HFFc6 (cell line): ENCODE measurements around the gene YWHAE. TPM values are rescaled to one million over a fixed set of nuclear protein-coding genes. Genes with fewer than 3 reads are reported as not detected.
"Not testable (repeated sequence)": the region's sequence is repeated elsewhere in the genome, so short reads cannot be mapped to it uniquely, and the experiment has no call there.

Source experiments
- DNase-seq: peaks from one replicate; pipeline ENCODE4 v3.0.0-alpha.2; 2018
- H3K27ac Mint-ChIP-seq: 2 replicates; pipeline ENCODE4 v1.8.0; 2020; ENCODE audit warnings: mild to moderate bottlenecking, mixed read lengths
- H3K27me3 Mint-ChIP-seq: 2 replicates; pipeline ENCODE4 v1.8.0; 2021; ENCODE audit warnings: mild to moderate bottlenecking, moderate library complexity, mixed read lengths; ENCODE audit not compliant: insufficient read depth
- H3K36me3 Mint-ChIP-seq: 2 replicates; pipeline ENCODE4 v1.8.0; 2021; ENCODE audit warnings: low read depth, mixed read lengths
- H3K4me1 Mint-ChIP-seq: 2 replicates; pipeline ENCODE4 v1.8.0; 2020; ENCODE audit warnings: low read depth, mixed read lengths
- H3K4me3 Mint-ChIP-seq: 2 replicates; pipeline ENCODE4 v1.8.0; 2020; ENCODE audit warnings: mild to moderate bottlenecking, moderate library complexity, mixed read lengths
- H3K9me3 Mint-ChIP-seq: 2 replicates; pipeline ENCODE4 v1.8.0; 2020; ENCODE audit warnings: mild to moderate bottlenecking, mixed read lengths
- total RNA-seq, 6 experiments: library from RNA; stranded (reverse); fragmentation: NEBNext Ultra II Directional; extraction: Animal tissue kit (Norgen Biotek cat#: 25700); gene quantifications; 2 replicates in 1 of 6; 3 replicates in 5 of 6; pipeline ENCODE4 v1.2.3, GENCODE V29; 2021
- TF ChIP-seq, protein P1 (sequence below): fragments of 200-600 bp; sonication (generic); IDR thresholded peaks from 2 replicates; pipeline ENCODE4 v1.5.0; 2021; ENCODE audit warnings: antibody characterized with exemption, mild to moderate bottlenecking

Gene YWHAE
- total RNA-seq, 6 experiments from 2014 or later: 713 to 967 (median 844) TPM

DNA sequence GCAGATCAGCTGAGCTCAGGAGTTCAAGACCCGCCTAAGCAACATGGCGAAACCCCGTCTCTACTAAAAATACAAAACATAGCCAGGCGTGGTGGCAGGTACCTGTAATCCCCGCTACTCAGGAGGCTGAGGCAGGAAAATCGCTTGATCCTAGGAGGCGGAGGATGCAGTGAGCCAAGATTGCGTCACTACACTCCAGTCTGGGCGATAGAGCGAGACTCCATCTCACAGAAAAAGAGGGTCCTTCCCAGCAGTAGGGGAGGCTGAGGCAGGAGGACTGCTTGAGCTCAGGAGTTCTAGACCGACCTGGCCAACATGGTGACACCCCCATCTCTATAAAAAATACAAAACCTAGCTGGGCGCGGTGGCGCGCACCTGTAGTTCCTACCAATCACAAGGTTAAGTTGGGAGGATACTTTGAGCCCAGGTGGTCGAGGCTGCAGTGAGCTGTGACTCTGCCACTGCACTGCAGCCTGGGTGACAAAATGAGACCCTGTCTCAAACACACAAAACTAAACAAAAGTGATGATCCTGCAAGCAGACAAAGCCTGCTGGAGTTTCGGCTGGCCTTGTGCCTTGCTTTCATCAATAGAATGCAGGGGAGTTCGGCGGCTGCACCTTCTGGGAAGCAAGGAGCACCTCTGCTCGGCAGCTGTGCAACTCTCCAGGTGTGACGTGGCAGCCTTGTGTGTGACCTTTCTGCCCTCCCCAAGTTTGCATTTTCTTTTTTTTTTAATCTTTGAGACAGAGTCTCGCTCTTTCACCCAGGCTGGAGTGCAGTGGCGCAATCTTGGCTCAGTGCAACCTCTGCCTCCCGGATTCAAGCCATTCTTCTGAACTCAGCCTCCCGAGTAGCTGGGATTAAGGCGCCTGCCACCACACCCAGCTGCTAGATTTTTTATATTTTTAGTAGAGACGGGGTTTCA is 12.4 kb upstream of the YWHAE start:
- Mint-ChIP-seq H3K36me3 (peaks cover 8% of the 10 kb centered on the region), H3K4me1 (peaks cover 14% of the 10 kb centered on the region), H3K27ac (no peak overlapping the region), H3K4me3 (no peak overlapping the region), H3K9me3 (no peaks in the 10 kb centered on the region), H3K27me3 (peaks cover 4% of the 10 kb centered on the region)
- no peak for DNase-seq
- TF ChIP-seq, protein P1, sequence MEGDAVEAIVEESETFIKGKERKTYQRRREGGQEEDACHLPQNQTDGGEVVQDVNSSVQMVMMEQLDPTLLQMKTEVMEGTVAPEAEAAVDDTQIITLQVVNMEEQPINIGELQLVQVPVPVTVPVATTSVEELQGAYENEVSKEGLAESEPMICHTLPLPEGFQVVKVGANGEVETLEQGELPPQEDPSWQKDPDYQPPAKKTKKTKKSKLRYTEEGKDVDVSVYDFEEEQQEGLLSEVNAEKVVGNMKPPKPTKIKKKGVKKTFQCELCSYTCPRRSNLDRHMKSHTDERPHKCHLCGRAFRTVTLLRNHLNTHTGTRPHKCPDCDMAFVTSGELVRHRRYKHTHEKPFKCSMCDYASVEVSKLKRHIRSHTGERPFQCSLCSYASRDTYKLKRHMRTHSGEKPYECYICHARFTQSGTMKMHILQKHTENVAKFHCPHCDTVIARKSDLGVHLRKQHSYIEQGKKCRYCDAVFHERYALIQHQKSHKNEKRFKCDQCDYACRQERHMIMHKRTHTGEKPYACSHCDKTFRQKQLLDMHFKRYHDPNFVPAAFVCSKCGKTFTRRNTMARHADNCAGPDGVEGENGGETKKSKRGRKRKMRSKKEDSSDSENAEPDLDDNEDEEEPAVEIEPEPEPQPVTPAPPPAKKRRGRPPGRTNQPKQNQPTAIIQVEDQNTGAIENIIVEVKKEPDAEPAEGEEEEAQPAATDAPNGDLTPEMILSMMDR: no peak

DNA sequence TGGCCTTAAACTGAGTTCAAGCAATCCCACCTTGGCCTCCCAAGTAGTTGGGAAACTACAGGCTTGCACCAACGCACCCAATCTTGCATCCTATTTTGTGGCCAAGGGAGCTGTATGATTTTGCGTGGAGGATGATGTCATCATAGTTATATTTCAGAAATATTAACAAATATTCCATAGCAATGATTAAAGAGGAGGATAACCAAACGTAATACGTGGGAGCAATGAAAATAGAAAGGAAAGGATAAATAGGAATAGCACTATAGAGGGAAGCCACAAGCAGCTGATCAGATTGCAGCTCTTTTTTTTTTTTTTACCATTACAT is 2.2 kb upstream of the YWHAE start:
- peaks cover 10% of the 10 kb centered on the region for H3K4me1 Mint-ChIP-seq
- peaks cover 19% of the 10 kb centered on the region for H3K36me3 Mint-ChIP-seq
- no peak overlapping the region for H3K4me3 Mint-ChIP-seq
- TF ChIP-seq, protein P1: no peak
- no peak for DNase-seq
- H3K9me3 Mint-ChIP-seq: no peaks in the 10 kb centered on the region
- peaks cover 4% of the 10 kb centered on the region for H3K27me3 Mint-ChIP-seq
- H3K27ac Mint-ChIP-seq: no peak overlapping the region

DNA sequence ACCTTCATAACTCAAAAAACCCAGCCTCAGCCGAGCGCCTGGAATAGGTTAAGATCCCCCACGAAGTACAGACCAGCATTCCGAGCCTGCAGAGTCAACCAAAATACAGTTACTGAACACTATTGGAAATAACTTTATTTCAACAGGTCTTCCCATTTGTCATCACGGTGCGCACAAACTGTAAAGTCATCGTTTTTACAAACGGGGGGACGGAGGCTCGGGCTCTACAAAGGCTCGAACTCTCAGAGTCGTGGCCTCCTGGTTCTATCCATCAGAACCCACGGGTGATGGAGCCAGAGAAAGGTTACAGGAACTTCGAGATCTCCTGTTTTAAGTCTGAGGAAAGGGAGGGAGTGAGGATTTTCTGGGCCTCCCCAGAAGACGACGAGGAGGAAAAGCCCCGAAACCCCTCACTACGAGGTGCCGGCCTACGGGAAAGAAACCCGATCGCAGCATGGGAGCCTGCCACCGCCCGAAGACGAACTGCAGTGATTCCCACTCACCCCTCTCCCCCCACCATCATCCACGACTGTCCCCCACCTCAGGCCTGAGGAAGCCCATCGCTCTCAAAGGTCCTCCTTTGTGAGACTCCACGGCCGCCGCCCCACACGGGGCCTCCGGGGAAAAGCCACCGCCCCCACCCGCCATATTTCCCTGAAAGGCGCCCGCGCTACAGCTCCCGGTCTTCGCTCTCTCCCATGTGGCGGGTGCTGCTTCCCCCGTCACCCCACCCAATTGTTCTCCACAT is 917 bp downstream of the YWHAE start:
- DNase-seq: peak; percentile 29
- Mint-ChIP-seq H3K27me3 (peaks cover 4% of the 10 kb centered on the region), H3K27ac (peak overlapping the region; percentile 100)

DNA sequence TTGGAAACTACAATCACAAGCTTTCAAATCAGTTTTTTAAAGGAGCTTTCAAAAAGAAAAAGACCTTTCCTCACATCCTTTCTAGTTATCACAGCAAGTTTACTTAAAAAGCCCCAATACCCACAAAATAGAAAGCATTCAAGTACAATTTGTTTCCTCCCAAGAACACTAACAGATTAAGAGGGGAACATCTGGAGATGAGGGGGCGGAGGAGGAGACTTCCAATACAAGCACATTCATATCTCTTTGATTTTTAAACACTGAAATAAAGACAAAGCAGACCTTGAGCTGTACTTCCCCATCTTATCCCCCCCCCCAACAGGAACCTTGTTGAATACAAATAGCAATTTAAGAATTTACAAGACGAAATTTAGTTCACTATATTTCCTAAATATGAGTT is 2.0 kb downstream of the YWHAE start:
- H3K4me3 Mint-ChIP-seq: peak overlapping the region; percentile 100
- H3K4me1 Mint-ChIP-seq: peaks cover 41% of the 10 kb centered on the region
- no peaks in the 10 kb centered on the region for H3K9me3 Mint-ChIP-seq
- peaks cover 4% of the 10 kb centered on the region for H3K27me3 Mint-ChIP-seq
- no peak for DNase-seq
- H3K36me3 Mint-ChIP-seq: peaks cover 31% of the 10 kb centered on the region
- H3K27ac Mint-ChIP-seq: peak overlapping the region; percentile 100
- TF ChIP-seq, protein P1: no peak

More for the DNA sequence above, 917 bp downstream of the YWHAE start:
- Mint-ChIP-seq H3K9me3 (no peaks in the 10 kb centered on the region), H3K4me1 (peaks cover 33% of the 10 kb centered on the region), H3K36me3 (peaks cover 31% of the 10 kb centered on the region), H3K4me3 (peak overlapping the region; percentile 100)
- TF ChIP-seq, protein P1: no peak

DNA sequence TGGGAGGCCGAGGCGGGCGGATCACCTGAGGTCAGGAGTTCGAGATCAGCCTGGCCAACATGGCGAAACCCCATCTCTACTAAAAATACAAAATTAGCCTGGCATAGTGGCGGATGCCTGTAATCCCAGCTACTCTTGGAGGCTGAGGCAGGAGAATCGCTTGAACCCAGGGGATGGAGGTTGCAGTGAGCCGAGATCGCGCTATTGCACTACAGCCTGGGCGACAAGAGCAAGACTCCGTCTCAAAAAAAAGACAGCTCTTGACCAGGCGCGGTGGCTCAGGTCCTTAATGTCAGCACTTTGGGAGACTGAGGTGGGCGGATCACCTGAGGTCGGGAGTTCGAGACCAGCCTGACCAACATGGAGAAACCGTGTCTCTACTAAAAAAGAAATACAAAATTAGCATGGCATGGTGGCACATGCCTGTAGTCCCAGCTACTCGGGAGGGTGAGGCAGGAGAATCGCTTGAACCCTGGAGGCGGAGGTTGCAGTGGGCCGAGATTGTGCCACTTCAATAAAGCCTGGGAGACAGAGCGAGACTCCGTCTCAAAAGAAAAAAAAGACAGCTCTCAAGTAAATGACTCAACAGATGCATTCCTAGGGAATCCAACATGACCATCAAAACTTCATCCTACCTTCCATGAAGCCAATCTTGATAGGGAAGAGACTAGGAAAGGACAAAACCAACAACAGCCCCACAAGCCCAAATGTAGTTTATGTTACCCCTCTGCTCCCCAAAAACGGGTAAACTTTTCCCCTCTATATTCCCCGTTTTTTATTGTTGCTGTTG is 4.0 kb downstream of the YWHAE start:
- Mint-ChIP-seq H3K4me1 (peaks cover 55% of the 10 kb centered on the region), H3K36me3 (peaks cover 34% of the 10 kb centered on the region), H3K4me3 (peak overlapping the region; percentile 51; the same call in 1 of the 2 replicates), H3K27ac (peak overlapping the region; percentile 66)
- H3K9me3 Mint-ChIP-seq, H3K27me3 Mint-ChIP-seq, DNase-seq: not testable (repeated sequence)
